IMR-90 (cell line): Measurements from ENCODE around the gene PPP2R2D. TPM values are rescaled to one million over a fixed set of nuclear protein-coding genes. Genes with fewer than 3 reads are reported as not detected.
A peak's percentile ranks its signal among the peaks of the same experiment; 100 is the strongest.

Experiments
- ATAC-seq: fragments of 200-7000 bp; cut with Tn5 transposase; 2 replicates; pipeline ENCODE4 v1.9.1; 2020; ENCODE audit warnings: low read depth, mild to moderate bottlenecking, moderate library complexity
- BruUV-seq: library from RNA; stranded (reverse); fragments of 400-500 nt; replicated peaks from 2 replicates; lab custom pipeline; 2021; lab: Mats Ljungman, UMichigan
- CTCF ChIA-PET: fragments of 300-600 bp; formaldehyde crosslinking; extraction: SDS; loops from one replicate; lab custom pipeline; 2021; ENCODE audit warnings: antibody characterized with exemption; lab: Yijun Ruan, JAX
- POLR2A ChIA-PET: fragments of 300-600 bp; sonication (Branson Sonifier 250); formaldehyde crosslinking; loops from one replicate; lab custom pipeline; 2022; ENCODE audit warnings: antibody characterized with exemption; ENCODE audit not compliant: unreplicated experiment; lab: Charles Lee
- DNase-seq: peaks from one replicate; pipeline ENCODE4 v3.0.0; 2013
- H2AFZ ChIP-seq: replicated peaks from 2 replicates; pipeline ENCODE3; 2013; ENCODE audit warnings: low read length, mild to moderate bottlenecking; ENCODE audit not compliant: poor library complexity
- H2AK5ac ChIP-seq: 2 replicates; pipeline ENCODE4 v1.6.1; 2013; ENCODE audit warnings: low read depth, low read length, inconsistent platforms
- H2AK9ac ChIP-seq: replicated peaks from 2 replicates; pipeline ENCODE3; 2013; ENCODE audit warnings: mild to moderate bottlenecking, low read depth, low read length, moderate library complexity; ENCODE audit not compliant: poor library complexity
- H2BK120ac ChIP-seq: 2 replicates; pipeline ENCODE4 v1.6.1; 2013; ENCODE audit warnings: low read depth, low read length, inconsistent platforms
- H2BK15ac ChIP-seq: 3 replicates; pipeline ENCODE4 v1.6.1; 2013; ENCODE audit warnings: low read depth, low read length, inconsistent platforms
- H2BK20ac ChIP-seq: 2 replicates; pipeline ENCODE4 v1.6.1; 2013; ENCODE audit warnings: low read depth, mild to moderate bottlenecking, inconsistent platforms, low read length, moderate library complexity
- H2BK5ac ChIP-seq: 2 replicates; pipeline ENCODE4 v1.6.1; 2013; ENCODE audit warnings: mild to moderate bottlenecking, low read depth, low read length, inconsistent platforms; ENCODE audit not compliant: poor library complexity, severe bottlenecking
- H3K14ac ChIP-seq: replicated peaks from 2 replicates; pipeline ENCODE4 v1.6.1; 2013; ENCODE audit warnings: low read depth, low read length, inconsistent platforms
- H3K18ac ChIP-seq: 2 replicates; pipeline ENCODE4 v1.6.1; 2013; ENCODE audit warnings: low read depth, low read length, control low read depth
- H3K23ac ChIP-seq: 2 replicates; pipeline ENCODE4 v1.6.1; 2013; ENCODE audit warnings: low read depth, low read length, inconsistent platforms
- H3K27ac ChIP-seq: 2 replicates; pipeline ENCODE4 v1.5.1; 2013; ENCODE audit warnings: mild to moderate bottlenecking, control low read depth, low read length; ENCODE audit not compliant: insufficient read depth
- H3K27me3 ChIP-seq: 2 replicates; pipeline ENCODE4 v1.6.1; 2013; ENCODE audit warnings: low read length; ENCODE audit not compliant: control insufficient read depth, insufficient read depth
- H3K36me3 ChIP-seq: 2 replicates; pipeline ENCODE4 v1.6.1; 2013; ENCODE audit warnings: low read length, mixed read lengths; ENCODE audit not compliant: control insufficient read depth, insufficient read depth
- H3K4ac ChIP-seq: 2 replicates; pipeline ENCODE4 v1.6.1; 2013; ENCODE audit warnings: low read depth, low read length, inconsistent platforms
- H3K4me1 ChIP-seq: 2 replicates; pipeline ENCODE4 v1.6.1; 2013; ENCODE audit warnings: low read length, mixed read lengths; ENCODE audit not compliant: control insufficient read depth, insufficient read depth
- H3K4me2 ChIP-seq: 2 replicates; pipeline ENCODE4 v1.6.1; 2013; ENCODE audit warnings: low read depth, mild to moderate bottlenecking, control low read depth, low read length, moderate library complexity
- H3K4me3 ChIP-seq: 2 replicates; pipeline ENCODE4 v1.5.1; 2013; ENCODE audit warnings: low read depth, mild to moderate bottlenecking, control low read depth, low read length, moderate library complexity; ENCODE audit not compliant: insufficient read depth
- H3K56ac ChIP-seq: 2 replicates; pipeline ENCODE4 v1.6.1; 2013; ENCODE audit warnings: low read length, inconsistent platforms; ENCODE audit not compliant: insufficient read depth; ENCODE audit errors: extremely low read depth
- H3K79me1 ChIP-seq, 2 experiments: 2 replicates each; pipeline ENCODE4 v1.6.1; 2013; ENCODE audit warnings: low read length in 2 of 2, inconsistent platforms in 1 of 2, low read depth in 1 of 2
- H3K9ac ChIP-seq: 2 replicates; pipeline ENCODE4 v1.6.1; 2013; ENCODE audit warnings: low read depth, low read length, control low read depth
- H3K9me1 ChIP-seq: 2 replicates; pipeline ENCODE4 v1.6.1; 2013; ENCODE audit warnings: low read length, inconsistent platforms; ENCODE audit not compliant: insufficient read depth
- H3K9me3 ChIP-seq: 2 replicates; pipeline ENCODE4 v1.6.1; 2013; ENCODE audit warnings: low read length; ENCODE audit not compliant: control insufficient read depth, insufficient read depth
- H4K20me1 ChIP-seq: 2 replicates; pipeline ENCODE4 v1.6.1; 2013; ENCODE audit warnings: low read length, inconsistent platforms; ENCODE audit not compliant: insufficient read depth
- H4K5ac ChIP-seq: 2 replicates; pipeline ENCODE4 v1.6.1; 2013; ENCODE audit warnings: mild to moderate bottlenecking, low read depth, low read length, control low read depth
- H4K8ac ChIP-seq, 2 experiments: 2 replicates each; pipeline ENCODE4 v1.6.1; 2013; ENCODE audit warnings: low read depth in 2 of 2, low read length in 2 of 2, control low read depth in 1 of 2, inconsistent platforms in 1 of 2
- H4K91ac ChIP-seq: 2 replicates; pipeline ENCODE4 v1.6.1; 2013; ENCODE audit warnings: low read depth, low read length, inconsistent platforms; ENCODE audit not compliant: insufficient read depth
- BHLHE40 ChIP-seq: fragments of 150-350 bp; IDR thresholded peaks from 2 replicates; pipeline ENCODE4 v1.6.1; 2016; ENCODE audit warnings: mild to moderate bottlenecking, low read depth, low read length
- CEBPB ChIP-seq: IDR thresholded peaks from 2 replicates; pipeline ENCODE4 v1.6.1; 2012; ENCODE audit warnings: low read depth, low read length, improper control_type of control experiment
- CHD1 ChIP-seq: IDR thresholded peaks from 2 replicates; pipeline ENCODE4 v1.6.1; 2012; ENCODE audit warnings: low read depth, low read length, improper control_type of control experiment
- ELK1 ChIP-seq: fragments of 150-350 bp; IDR thresholded peaks from 2 replicates; pipeline ENCODE4 v1.6.1; 2016; ENCODE audit warnings: low read depth, mild to moderate bottlenecking, low read length, moderate library complexity, borderline replicate concordance
- MAFK ChIP-seq: IDR thresholded peaks from 2 replicates; pipeline ENCODE4 v1.6.1; 2012; ENCODE audit warnings: low read depth, low read length, improper control_type of control experiment
- MAZ ChIP-seq: IDR thresholded peaks from 2 replicates; pipeline ENCODE4 v1.6.1; 2012; ENCODE audit warnings: low read depth, mild to moderate bottlenecking, low read length, improper control_type of control experiment, moderate library complexity, borderline replicate concordance
- MXI1 ChIP-seq: IDR thresholded peaks from 2 replicates; pipeline ENCODE4 v1.6.1; 2012; ENCODE audit warnings: low read depth, mild to moderate bottlenecking, low read length, moderate library complexity, borderline replicate concordance
- NFE2L2 ChIP-seq: fragments of 150-350 bp; IDR thresholded peaks from 2 replicates; pipeline ENCODE4 v1.6.1; 2016; ENCODE audit warnings: low read depth, mild to moderate bottlenecking, low read length
- POLR2A ChIP-seq: IDR thresholded peaks from 2 replicates; pipeline ENCODE4 v1.6.1; 2012; ENCODE audit warnings: mild to moderate bottlenecking, low read depth, low read length
- RAD21 ChIP-seq: IDR thresholded peaks from 2 replicates; pipeline ENCODE4 v1.6.1; 2012; ENCODE audit warnings: low read length, improper control_type of control experiment
- RCOR1 ChIP-seq: IDR thresholded peaks from 2 replicates; pipeline ENCODE4 v1.6.1; 2012; ENCODE audit warnings: mild to moderate bottlenecking, low read length, improper control_type of control experiment; ENCODE audit not compliant: insufficient replicate concordance
- SMC3 ChIP-seq: fragments of 150-350 bp; IDR thresholded peaks from 2 replicates; pipeline ENCODE4 v1.6.1; 2016; ENCODE audit warnings: low read depth, mild to moderate bottlenecking, antibody characterized with exemption, low read length, moderate library complexity
- WGBS, 2 experiments: methylation state at CpG; one replicate each; pipeline versions ENCODE4 v1.1.5 to v1.1.7; 2013; ENCODE audit warnings: missing lambda C conversion rate in 2 of 2; ENCODE audit not compliant: insufficient read length in 1 of 2; ENCODE audit errors: extremely low coverage in 2 of 2; 5-methylcytosine and 5-hydroxymethylcytosine counted together
- dilution Hi-C: fragments of 300-500 bp; cut with HindIII; formaldehyde crosslinking; loops from one replicate; pipeline ENCODE4 v1.14.3; 2018; ENCODE audit warnings: low sequenced_read_pairs; ENCODE audit not compliant: unreplicated experiment
- in situ Hi-C: fragments of 300-500 bp; cut with MboI; formaldehyde crosslinking; loops from 3 replicates; pipeline ENCODE4 v1.14.3; 2019; ENCODE audit warnings: low sequenced_read_pairs, inconsistent platforms, mixed read lengths
- intact Hi-C: fragments of 100-400 bp; cut with micrococcal nuclease; formaldehyde crosslinking; loops from 2 replicates; pipeline ENCODE4 v1.10.0; 2022
- polyA plus RNA-seq, 3 experiments: library from polyadenylated mRNA; depleted of rRNA; stranded (reverse); fragments of >200 nt; gene quantifications; 2 replicates each; pipeline ENCODE4 v1.2.3, GENCODE V29; 2012; ENCODE audit warnings: low replicate concordance in 1 of 3
- total RNA-seq: library from RNA; depleted of rRNA; stranded (reverse); fragments of >200 nt; gene quantifications from 2 replicates; pipeline ENCODE4 v1.2.3, GENCODE V29; 2012
- TF ChIP-seq, protein P1 (sequence below): fragments of 150-350 bp; IDR thresholded peaks from 2 replicates; pipeline ENCODE4 v1.6.1; 2017; ENCODE audit warnings: mild to moderate bottlenecking, antibody characterized with exemption, low read length, low read depth
- TF ChIP-seq, protein P2 (sequence below): conservative IDR thresholded peaks from 2 replicates; pipeline ENCODE4 v1.5.1; 2012; ENCODE audit warnings: mild to moderate bottlenecking, low read depth, low read length, improper control_type of control experiment

The PPP2R2D gene
- total and polyA plus RNA-seq, 2 of the 4 experiments (the other 2 are of a cell fraction): 22.8 to 23.8 TPM

- CTCF ChIA-PET: interaction anchor here (1.2 kb wide), 1 partner anchor 61 kb away, joined by 3 read pairs; no protein-coding TSS in a partner anchor
- H4K20me1 ChIP-seq: peaks cover 16% of the 10 kb centered on the region
Measured at GRCh38 chr10:131946880-131947279, 46.1 kb downstream of the PPP2R2D start.

More at GRCh38 chr10:131946880-131947279, 46.1 kb downstream of the PPP2R2D start:
- Histone ChIP-seq H3K36me3 (peaks cover 38% of the 10 kb centered on the region), H3K14ac (peak overlapping the region; percentile 65), H3K18ac (peak overlapping the region; percentile 38; the same call in 1 of the 2 replicates), H4K8ac (peak overlapping the region; percentile 36 to 55; a peak in 3 of 4 replicates), H3K9me1 (peaks cover 32% of the 10 kb centered on the region), H4K91ac (peak overlapping the region; percentile 83), H3K27me3 (no peaks in the 10 kb centered on the region), H2AFZ (no peak overlapping the region), H2AK9ac (peak overlapping the region; percentile 33), H3K4me2 (peak overlapping the region; percentile 64; the same call in 1 of the 2 replicates), H3K4me3 (no peak overlapping the region), H2BK5ac (peak overlapping the region; percentile 70), H3K79me1 (peaks cover 27 to 61% of the 10 kb centered on the region in 2 experiments), H3K4ac (peak overlapping the region; percentile 80), H3K23ac (peak overlapping the region; percentile 44; the same call in 1 of the 2 replicates), H2BK120ac (peak overlapping the region; percentile 96), H4K5ac (peak overlapping the region; percentile 31), H3K56ac (peak overlapping the region; percentile 17; the same call in 1 of the 2 replicates), H2BK15ac (peak overlapping the region; percentile 88; the same call in 1 of the 3 replicates), H3K27ac (peak overlapping the region; percentile 50), H2AK5ac (peak overlapping the region; percentile 96), H3K9ac (no peak overlapping the region), H3K9me3 (no peaks in the 10 kb centered on the region), H3K4me1 (peaks cover 21% of the 10 kb centered on the region), H2BK20ac (peak overlapping the region; percentile 78)
- BruUV-seq: no TSS peak
- intact Hi-C loops: loop anchor here (2.0 to 5.0 kb wide), 2 partner anchors 36 to 45 kb away; partner anchors contain the start of gene PPP2R2D
- POLR2A ChIA-PET: no interaction called here
- no peak for ATAC-seq
- dilution Hi-C loops: no loop called here
- in situ Hi-C loops: no loop called here
- 96% methylated on average over 11 of the region's 14 CpGs; no CpG with 5 or more reads in 1 of the 2 experiments for WGBS, 2 experiments
- DNase-seq: no peak
- TF ChIP-seq POLR2A: no peak
- no peak for TF ChIP-seq CHD1
- no peak for TF ChIP-seq MAZ
- no peak for TF ChIP-seq NFE2L2
- TF ChIP-seq ELK1: no peak
- no peak for TF ChIP-seq BHLHE40
- no peak for TF ChIP-seq SMC3
- TF ChIP-seq MXI1: no peak
- TF ChIP-seq MAFK: no peak
- no peak for TF ChIP-seq RAD21
- TF ChIP-seq, protein P1, sequence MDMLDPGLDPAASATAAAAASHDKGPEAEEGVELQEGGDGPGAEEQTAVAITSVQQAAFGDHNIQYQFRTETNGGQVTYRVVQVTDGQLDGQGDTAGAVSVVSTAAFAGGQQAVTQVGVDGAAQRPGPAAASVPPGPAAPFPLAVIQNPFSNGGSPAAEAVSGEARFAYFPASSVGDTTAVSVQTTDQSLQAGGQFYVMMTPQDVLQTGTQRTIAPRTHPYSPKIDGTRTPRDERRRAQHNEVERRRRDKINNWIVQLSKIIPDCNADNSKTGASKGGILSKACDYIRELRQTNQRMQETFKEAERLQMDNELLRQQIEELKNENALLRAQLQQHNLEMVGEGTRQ: no peak
- no peak for TF ChIP-seq CEBPB
- TF ChIP-seq, protein P2, sequence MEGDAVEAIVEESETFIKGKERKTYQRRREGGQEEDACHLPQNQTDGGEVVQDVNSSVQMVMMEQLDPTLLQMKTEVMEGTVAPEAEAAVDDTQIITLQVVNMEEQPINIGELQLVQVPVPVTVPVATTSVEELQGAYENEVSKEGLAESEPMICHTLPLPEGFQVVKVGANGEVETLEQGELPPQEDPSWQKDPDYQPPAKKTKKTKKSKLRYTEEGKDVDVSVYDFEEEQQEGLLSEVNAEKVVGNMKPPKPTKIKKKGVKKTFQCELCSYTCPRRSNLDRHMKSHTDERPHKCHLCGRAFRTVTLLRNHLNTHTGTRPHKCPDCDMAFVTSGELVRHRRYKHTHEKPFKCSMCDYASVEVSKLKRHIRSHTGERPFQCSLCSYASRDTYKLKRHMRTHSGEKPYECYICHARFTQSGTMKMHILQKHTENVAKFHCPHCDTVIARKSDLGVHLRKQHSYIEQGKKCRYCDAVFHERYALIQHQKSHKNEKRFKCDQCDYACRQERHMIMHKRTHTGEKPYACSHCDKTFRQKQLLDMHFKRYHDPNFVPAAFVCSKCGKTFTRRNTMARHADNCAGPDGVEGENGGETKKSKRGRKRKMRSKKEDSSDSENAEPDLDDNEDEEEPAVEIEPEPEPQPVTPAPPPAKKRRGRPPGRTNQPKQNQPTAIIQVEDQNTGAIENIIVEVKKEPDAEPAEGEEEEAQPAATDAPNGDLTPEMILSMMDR: no peak
- no peak for TF ChIP-seq RCOR1
